K562 (cell line): ENCODE measurements around the gene TOM1L2.
"Not testable (repeated sequence)": the region's sequence is repeated elsewhere in the genome, so short reads cannot be mapped to it uniquely, and the experiment has no call there.

Source experiments
- HDAC2 ChIP-seq: fragments of 450-650 bp; IDR thresholded peaks from 2 replicates; pipeline ENCODE4 v1.6.1; 2016; ENCODE audit warnings: mild to moderate bottlenecking
- KDM1A ChIP-seq, 2 experiments: fragments of 450-650 bp; IDR thresholded peaks; 2 replicates each; pipeline ENCODE4 v1.6.1; 2016; ENCODE audit warnings: mild to moderate bottlenecking in 2 of 2
- MTA1 ChIP-seq: fragments of 450-650 bp; IDR thresholded peaks from 2 replicates; pipeline ENCODE4 v1.6.1; 2017; ENCODE audit warnings: borderline replicate concordance
- NONO ChIP-seq, 2 experiments: fragments of 200-400 bp in 1 of 2; fragments of 450-650 bp in 1 of 2; formaldehyde crosslinking in 1 of 2; IDR thresholded peaks; 2 replicates each; pipeline ENCODE4 v1.6.1; 2017; ENCODE audit warnings: low read depth in 2 of 2, mild to moderate bottlenecking in 2 of 2, moderate library complexity in 2 of 2, low read length in 1 of 2
- RNF2 ChIP-seq: sonication (generic); IDR thresholded peaks from 2 replicates; pipeline ENCODE4 v1.6.1; 2016
- SMAD3 ChIP-seq: fragments of 450-650 bp; formaldehyde crosslinking; conservative IDR thresholded peaks from 2 replicates; pipeline ENCODE4 v1.4.0; 2020; ENCODE audit warnings: mild to moderate bottlenecking
- XRCC5 ChIP-seq: fragments of 200-400 bp; formaldehyde crosslinking; IDR thresholded peaks from 2 replicates; pipeline ENCODE4 v1.6.1; 2017; ENCODE audit warnings: low read depth, mild to moderate bottlenecking, low read length
- ZKSCAN1 ChIP-seq: fragments of 150-350 bp; IDR thresholded peaks from 2 replicates; pipeline ENCODE4 v1.6.1; 2016; ENCODE audit warnings: low read depth, low read length
- TF ChIP-seq, protein P1 (sequence below), 3 experiments: IDR thresholded peaks in 2 of 3; conservative IDR thresholded peaks in 1 of 3; 2 replicates each; pipeline ENCODE4 v1.5.1; 2011 to 2012; ENCODE audit warnings: low read length in 3 of 3, mild to moderate bottlenecking in 3 of 3, control low read depth in 2 of 3, improper control_type of control experiment in 1 of 3, inconsistent platforms in 1 of 3, low read depth in 1 of 3, mixed read lengths in 1 of 3, moderate library complexity in 1 of 3; ENCODE audit not compliant: insufficient read depth in 2 of 3
- TF ChIP-seq, protein P2 (sequence below): fragments of 450-650 bp; formaldehyde crosslinking; IDR thresholded peaks from 2 replicates; pipeline ENCODE4 v1.4.0; 2020; ENCODE audit warnings: mild to moderate bottlenecking
- TF ChIP-seq, protein P3 (sequence below): fragments of 150-350 bp; conservative IDR thresholded peaks from 2 replicates; pipeline ENCODE4 v1.6.1; 2014; ENCODE audit warnings: low read length
- TF ChIP-seq, protein P4 (sequence below), 2 experiments: fragments of 450-650 bp; formaldehyde crosslinking in 1 of 2; IDR thresholded peaks; 2 replicates each; pipeline versions ENCODE4 v1.4.0 to v1.6.1; 2014 to 2020; ENCODE audit warnings: mild to moderate bottlenecking in 2 of 2, borderline replicate concordance in 1 of 2, low read depth in 1 of 2

DNA sequence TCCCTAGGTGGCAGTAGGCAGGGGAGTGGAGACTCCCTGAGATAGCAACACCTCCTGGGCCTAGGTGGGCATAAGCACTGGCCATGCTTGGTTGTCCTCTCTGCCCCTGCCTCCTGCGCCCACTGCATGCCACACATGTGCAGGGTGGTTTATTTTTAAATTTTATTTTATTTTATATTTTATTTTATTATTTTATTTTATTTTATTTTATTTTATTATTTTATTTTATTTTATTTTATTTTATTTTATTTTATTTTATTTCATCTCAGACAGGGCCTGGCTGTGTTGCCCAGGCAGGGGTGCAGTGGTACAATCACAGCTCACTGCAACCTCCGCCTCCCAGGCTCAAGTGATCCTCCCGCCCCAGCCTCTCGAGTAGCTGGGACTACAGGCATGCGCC is 164.0 kb downstream of the TOM1L2 start:
- TF ChIP-seq NONO (IDR thresholded peaks at IDR 0.05; ENCODE audit: low read depth in 2 of 2, low read length in 1 of 2); ZKSCAN1; MTA1; XRCC5; SMAD3 (CRISPR knock-in tag); HDAC2; KDM1A (IDR thresholded peaks at IDR 0.05); RNF2: not testable (repeated sequence)
- TF ChIP-seq, protein P1, sequence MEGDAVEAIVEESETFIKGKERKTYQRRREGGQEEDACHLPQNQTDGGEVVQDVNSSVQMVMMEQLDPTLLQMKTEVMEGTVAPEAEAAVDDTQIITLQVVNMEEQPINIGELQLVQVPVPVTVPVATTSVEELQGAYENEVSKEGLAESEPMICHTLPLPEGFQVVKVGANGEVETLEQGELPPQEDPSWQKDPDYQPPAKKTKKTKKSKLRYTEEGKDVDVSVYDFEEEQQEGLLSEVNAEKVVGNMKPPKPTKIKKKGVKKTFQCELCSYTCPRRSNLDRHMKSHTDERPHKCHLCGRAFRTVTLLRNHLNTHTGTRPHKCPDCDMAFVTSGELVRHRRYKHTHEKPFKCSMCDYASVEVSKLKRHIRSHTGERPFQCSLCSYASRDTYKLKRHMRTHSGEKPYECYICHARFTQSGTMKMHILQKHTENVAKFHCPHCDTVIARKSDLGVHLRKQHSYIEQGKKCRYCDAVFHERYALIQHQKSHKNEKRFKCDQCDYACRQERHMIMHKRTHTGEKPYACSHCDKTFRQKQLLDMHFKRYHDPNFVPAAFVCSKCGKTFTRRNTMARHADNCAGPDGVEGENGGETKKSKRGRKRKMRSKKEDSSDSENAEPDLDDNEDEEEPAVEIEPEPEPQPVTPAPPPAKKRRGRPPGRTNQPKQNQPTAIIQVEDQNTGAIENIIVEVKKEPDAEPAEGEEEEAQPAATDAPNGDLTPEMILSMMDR (IDR thresholded peaks at IDR 0.05 in 2 of 3, conservative IDR thresholded peaks at IDR 0.05 in 1 of 3; ENCODE audit: insufficient read depth in 2 of 3, low read depth in 1 of 3, low read length in 3 of 3) = not testable (repeated sequence)
- TF ChIP-seq, protein P2, sequence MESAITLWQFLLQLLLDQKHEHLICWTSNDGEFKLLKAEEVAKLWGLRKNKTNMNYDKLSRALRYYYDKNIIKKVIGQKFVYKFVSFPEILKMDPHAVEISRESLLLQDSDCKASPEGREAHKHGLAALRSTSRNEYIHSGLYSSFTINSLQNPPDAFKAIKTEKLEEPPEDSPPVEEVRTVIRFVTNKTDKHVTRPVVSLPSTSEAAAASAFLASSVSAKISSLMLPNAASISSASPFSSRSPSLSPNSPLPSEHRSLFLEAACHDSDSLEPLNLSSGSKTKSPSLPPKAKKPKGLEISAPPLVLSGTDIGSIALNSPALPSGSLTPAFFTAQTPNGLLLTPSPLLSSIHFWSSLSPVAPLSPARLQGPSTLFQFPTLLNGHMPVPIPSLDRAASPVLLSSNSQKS (CRISPR knock-in tag) = not testable (repeated sequence)
- TF ChIP-seq, protein P3, sequence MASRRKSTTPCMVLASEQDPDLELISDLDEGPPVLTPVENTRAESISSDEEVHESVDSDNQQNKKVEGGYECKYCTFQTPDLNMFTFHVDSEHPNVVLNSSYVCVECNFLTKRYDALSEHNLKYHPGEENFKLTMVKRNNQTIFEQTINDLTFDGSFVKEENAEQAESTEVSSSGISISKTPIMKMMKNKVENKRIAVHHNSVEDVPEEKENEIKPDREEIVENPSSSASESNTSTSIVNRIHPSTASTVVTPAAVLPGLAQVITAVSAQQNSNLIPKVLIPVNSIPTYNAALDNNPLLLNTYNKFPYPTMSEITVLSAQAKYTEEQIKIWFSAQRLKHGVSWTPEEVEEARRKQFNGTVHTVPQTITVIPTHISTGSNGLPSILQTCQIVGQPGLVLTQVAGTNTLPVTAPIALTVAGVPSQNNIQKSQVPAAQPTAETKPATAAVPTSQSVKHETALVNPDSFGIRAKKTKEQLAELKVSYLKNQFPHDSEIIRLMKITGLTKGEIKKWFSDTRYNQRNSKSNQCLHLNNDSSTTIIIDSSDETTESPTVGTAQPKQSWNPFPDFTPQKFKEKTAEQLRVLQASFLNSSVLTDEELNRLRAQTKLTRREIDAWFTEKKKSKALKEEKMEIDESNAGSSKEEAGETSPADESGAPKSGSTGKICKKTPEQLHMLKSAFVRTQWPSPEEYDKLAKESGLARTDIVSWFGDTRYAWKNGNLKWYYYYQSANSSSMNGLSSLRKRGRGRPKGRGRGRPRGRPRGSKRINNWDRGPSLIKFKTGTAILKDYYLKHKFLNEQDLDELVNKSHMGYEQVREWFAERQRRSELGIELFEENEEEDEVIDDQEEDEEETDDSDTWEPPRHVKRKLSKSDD = not testable (repeated sequence)
- TF ChIP-seq, protein P4, sequence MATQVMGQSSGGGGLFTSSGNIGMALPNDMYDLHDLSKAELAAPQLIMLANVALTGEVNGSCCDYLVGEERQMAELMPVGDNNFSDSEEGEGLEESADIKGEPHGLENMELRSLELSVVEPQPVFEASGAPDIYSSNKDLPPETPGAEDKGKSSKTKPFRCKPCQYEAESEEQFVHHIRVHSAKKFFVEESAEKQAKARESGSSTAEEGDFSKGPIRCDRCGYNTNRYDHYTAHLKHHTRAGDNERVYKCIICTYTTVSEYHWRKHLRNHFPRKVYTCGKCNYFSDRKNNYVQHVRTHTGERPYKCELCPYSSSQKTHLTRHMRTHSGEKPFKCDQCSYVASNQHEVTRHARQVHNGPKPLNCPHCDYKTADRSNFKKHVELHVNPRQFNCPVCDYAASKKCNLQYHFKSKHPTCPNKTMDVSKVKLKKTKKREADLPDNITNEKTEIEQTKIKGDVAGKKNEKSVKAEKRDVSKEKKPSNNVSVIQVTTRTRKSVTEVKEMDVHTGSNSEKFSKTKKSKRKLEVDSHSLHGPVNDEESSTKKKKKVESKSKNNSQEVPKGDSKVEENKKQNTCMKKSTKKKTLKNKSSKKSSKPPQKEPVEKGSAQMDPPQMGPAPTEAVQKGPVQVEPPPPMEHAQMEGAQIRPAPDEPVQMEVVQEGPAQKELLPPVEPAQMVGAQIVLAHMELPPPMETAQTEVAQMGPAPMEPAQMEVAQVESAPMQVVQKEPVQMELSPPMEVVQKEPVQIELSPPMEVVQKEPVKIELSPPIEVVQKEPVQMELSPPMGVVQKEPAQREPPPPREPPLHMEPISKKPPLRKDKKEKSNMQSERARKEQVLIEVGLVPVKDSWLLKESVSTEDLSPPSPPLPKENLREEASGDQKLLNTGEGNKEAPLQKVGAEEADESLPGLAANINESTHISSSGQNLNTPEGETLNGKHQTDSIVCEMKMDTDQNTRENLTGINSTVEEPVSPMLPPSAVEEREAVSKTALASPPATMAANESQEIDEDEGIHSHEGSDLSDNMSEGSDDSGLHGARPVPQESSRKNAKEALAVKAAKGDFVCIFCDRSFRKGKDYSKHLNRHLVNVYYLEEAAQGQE (IDR thresholded peaks at IDR 0.05; ENCODE audit: borderline replicate concordance) = not testable (repeated sequence)
- TF ChIP-seq, protein P4 (CRISPR knock-in tag; IDR thresholded peaks at IDR 0.05; ENCODE audit: low read depth) = not testable (repeated sequence)
